ENCODE data around the gene STRADB. TPM values are rescaled to one million over a fixed set of nuclear protein-coding genes. Genes with fewer than 3 reads are reported as not detected.

STRADB gene
- total RNA-seq, 1 experiment from 2014 or later, result 40.5 TPM

- Histone ChIP-seq H3T11ph (ENCODE audit: low read length) (no peak overlapping the region), H3K9me3 (ENCODE audit: control insufficient read depth, low read depth, low read length) (no peaks in the 10 kb centered on the region), H4K20me1 (ENCODE audit: control insufficient read depth, insufficient read depth, insufficient read length) (no peaks in the 10 kb centered on the region), H2BK20ac (ENCODE audit: low read depth, low read length, poor library complexity, severe bottlenecking) (no peak overlapping the region), H3K56ac (ENCODE audit: insufficient read length, low read depth, low read length) (no peak overlapping the region), H2AK5ac (ENCODE audit: insufficient read length, low read length) (no peak overlapping the region), H3K18ac (ENCODE audit: insufficient read length, low read depth, low read length) (no peak overlapping the region), H3K27ac (ENCODE audit: insufficient read length, low read depth, low read length) (no peak overlapping the region), H3K79me1 (ENCODE audit: insufficient read depth, low read depth, low read length, poor library complexity, severe bottlenecking) (no peaks in the 10 kb centered on the region), H2BK15ac (ENCODE audit: low read depth, low read length) (no peak overlapping the region), H3K4ac (ENCODE audit: low read depth, low read length) (no peak overlapping the region), H3K9ac (ENCODE audit: extremely low read depth, insufficient read length, low read length) (no peak overlapping the region), H4K91ac (ENCODE audit: insufficient read length, low read depth, low read length) (no peak overlapping the region), H3K14ac (ENCODE audit: insufficient read depth, low read length) (no peak overlapping the region), H3K4me2 (ENCODE audit: insufficient read depth, insufficient read length, low read length) (no peak overlapping the region), H3K23ac (ENCODE audit: insufficient read length, low read depth, low read length) (no peak overlapping the region), H2BK5ac (ENCODE audit: insufficient read length, low read length) (no peak overlapping the region), H4K5ac (ENCODE audit: insufficient read length, low read depth, low read length) (no peak overlapping the region), H3K79me2 (ENCODE audit: insufficient read depth, low read length) (no peaks in the 10 kb centered on the region), H2AFZ (ENCODE audit: low read length) (no peak overlapping the region), H3K23me2 (ENCODE audit: insufficient read length, low read depth, low read length, poor library complexity, severe bottlenecking) (no peaks in the 10 kb centered on the region), H3K4me1 (ENCODE audit: insufficient read depth, low read length) (no peaks in the 10 kb centered on the region), H2BK12ac (ENCODE audit: insufficient read length, low read depth, low read length) (no peak overlapping the region), H3K27me3 (ENCODE audit: insufficient read depth, low read length) (no peaks in the 10 kb centered on the region), H4K8ac (replicated peaks; ENCODE audit: insufficient read length, low read depth, low read length) (no peak overlapping the region), H2BK120ac (ENCODE audit: low read depth, low read length, poor library complexity, severe bottlenecking) (no peak overlapping the region)
- Mint-ChIP-seq H3K4me1 (no peaks in the 10 kb centered on the region), H3K27me3 (ENCODE audit: low read depth) (no peaks in the 10 kb centered on the region), H3K9me3 (peaks cover 10 to 12% of the 10 kb centered on the region in 2 experiments), H3K36me3 (ENCODE audit: insufficient read depth in 1 of 3, low read depth in 3 of 3) (peaks cover 0 to 9% (median 8%) of the 10 kb centered on the region in 3 experiments; a peak in 3 of 7 replicates), H3K4me3 (no peak overlapping the region), H3K27ac (no peak overlapping the region)
- no peak for DNase-seq
- WGBS (ENCODE audit: extremely low coverage, insufficient read length, low lambda C conversion rate), result 100% methylated on average over 2 of the region's 2 CpGs
- no peak for TF ChIP-seq CTCF (conservative IDR thresholded peaks at IDR 0.05)
Measured at GRCh38 chr2:201502713-201503112, 51.2 kb downstream of the STRADB start.

Measured in H9 (cell line).